Measurements from ENCODE around the gene IL22RA2.

DNA sequence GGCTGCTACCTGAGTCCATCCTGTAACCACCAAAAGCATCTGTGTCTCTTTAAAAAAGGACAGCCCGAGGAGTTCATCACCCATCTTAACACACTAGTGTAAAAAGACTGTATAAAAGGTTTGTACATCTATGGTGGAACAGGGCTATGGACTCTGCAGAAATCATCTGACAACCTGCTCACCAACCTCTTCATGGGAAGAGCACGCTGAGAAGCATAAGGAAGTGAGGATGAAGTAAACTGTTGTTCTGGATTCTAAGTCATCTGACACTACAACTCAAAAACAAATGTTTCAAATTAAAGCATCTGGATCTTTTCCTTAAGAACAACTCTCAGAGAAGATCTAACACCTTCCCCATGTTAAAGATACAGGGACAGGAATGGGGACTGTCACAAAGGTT lies 40.4 kb upstream of the IL22RA2 start:
- TF ChIP-seq, protein P1, sequence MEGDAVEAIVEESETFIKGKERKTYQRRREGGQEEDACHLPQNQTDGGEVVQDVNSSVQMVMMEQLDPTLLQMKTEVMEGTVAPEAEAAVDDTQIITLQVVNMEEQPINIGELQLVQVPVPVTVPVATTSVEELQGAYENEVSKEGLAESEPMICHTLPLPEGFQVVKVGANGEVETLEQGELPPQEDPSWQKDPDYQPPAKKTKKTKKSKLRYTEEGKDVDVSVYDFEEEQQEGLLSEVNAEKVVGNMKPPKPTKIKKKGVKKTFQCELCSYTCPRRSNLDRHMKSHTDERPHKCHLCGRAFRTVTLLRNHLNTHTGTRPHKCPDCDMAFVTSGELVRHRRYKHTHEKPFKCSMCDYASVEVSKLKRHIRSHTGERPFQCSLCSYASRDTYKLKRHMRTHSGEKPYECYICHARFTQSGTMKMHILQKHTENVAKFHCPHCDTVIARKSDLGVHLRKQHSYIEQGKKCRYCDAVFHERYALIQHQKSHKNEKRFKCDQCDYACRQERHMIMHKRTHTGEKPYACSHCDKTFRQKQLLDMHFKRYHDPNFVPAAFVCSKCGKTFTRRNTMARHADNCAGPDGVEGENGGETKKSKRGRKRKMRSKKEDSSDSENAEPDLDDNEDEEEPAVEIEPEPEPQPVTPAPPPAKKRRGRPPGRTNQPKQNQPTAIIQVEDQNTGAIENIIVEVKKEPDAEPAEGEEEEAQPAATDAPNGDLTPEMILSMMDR (IDR thresholded peaks at IDR 0.05; ENCODE audit: low read depth, low read length, missing input control): no peak
- TF ChIP-seq MAX (IDR thresholded peaks at IDR 0.05) (no peak), TAF1 (conservative IDR thresholded peaks at IDR 0.05) (no peak), RXRA (IDR thresholded peaks at IDR 0.05) (no peak)
